GM21786 (cell line): ENCODE results near the gene ABHD12B.

ENCODE experiments used
- ATAC-seq: cut with Tn5 transposase; IDR thresholded peaks from one replicate; pipeline ENCODE4 v1.9.1; 2021; ENCODE audit not compliant: unreplicated experiment

The ABHD12B gene

DNA sequence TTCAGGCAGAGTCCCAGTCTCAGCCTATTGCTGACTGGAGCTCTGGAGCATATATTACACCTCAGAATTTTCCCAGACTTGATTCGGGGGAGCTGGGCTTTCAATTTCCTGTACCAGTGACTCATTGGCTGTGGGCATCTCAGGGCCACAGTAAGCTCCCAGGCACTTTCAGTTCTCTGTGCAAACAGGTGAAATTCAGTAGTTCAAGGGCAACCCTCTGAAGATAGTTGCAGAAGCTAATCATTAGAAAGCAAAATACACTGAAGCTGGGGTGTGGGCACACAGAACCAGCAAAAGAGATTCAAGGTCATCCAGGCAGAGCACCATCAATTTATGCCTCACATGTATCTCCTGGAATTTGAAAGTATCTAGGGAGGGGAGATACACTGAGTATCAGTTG, 32.8 kb upstream of the ABHD12B start:
- ATAC-seq: peak; percentile 64

DNA sequence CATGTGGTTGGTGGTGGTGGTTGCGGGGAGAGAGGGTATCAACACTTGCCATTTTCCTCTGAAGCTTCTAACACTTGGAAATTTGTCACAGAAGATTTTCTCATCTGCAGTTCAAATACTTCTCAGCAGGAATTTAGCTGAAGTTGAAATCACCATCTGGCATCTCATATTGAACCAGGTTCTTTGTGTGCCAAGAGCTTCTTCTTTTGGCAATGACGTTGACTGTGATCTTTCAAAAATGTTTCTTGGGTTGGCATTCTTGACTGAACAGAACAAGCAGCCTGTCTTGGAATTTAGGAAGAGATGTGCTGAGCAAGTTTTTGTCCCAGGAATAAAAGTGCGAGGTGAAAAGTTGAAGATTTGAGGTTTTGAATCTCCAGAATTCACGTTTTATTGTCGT, 32.2 kb upstream of the ABHD12B start:
- ATAC-seq: no peak

DNA sequence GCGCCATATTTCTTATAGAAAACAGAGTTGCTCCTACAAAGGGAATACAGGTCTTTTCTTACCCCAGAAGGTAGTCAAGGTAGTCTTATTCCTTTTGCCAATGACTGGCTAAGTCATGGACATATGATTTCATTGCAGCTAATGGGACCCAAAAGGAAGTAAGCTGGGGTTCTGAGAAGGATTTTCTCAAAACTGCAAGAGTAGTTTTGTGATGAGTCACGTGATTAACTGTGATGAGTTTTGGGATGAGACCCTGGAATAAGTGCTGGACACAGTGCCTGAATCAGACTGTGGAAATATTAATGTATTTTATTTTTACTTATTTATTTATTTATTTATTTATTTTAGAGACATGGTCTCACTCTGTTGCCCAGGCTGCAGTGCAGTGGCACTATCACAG, 27.5 kb upstream of the ABHD12B start:
- ATAC-seq: no peak

DNA sequence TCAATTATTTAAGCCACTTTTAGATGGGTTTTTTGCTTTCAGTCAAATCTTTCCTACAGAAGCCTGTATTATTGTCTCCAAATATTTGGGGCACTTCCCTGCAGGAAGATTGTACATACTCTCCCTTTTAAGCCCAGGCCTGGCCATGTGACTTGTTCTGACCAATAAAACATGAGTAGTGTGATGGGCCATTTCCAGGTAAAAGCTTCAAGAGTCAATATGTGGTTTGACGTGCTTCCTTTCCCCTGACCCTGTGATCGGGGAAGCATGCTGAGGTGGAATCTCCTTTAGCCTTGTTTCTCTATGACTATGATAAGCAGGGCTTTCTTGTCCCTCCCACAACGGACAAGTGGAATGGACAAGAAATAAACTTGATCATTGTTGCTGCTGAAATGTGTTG, 26.7 kb upstream of the ABHD12B start:
- no peak for ATAC-seq

DNA sequence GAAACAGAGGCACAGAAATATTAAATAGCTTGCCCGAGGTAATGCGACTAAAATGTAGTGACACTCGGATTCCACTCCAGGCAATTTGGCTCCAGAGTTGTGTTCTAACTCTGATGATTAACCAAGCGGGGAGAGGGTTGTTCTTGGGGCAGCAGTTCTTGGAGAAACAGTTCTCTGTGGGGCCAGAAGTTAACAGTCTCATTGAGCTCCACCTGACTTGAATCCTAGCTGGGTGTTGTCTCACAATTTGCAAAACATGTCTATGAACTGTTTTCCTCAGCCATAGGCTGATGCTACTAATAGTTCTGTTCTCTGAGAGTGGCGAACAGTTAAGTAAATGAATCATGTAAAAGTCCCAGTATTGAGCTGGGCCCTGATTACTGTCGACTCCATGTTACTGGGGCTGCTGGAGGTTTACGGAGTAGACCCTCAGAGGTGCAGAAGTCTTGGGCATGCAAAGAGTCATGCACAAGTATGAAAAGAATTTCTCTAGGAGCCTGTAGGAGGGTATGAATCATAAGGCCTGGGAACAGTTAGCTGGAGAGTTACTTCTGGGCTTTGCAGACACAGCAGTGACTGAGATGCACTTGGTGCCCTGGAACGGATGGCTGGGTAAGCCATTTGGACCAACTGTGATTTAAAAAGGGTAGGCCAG, 25.5 kb upstream of the ABHD12B start:
- ATAC-seq: no peak

DNA sequence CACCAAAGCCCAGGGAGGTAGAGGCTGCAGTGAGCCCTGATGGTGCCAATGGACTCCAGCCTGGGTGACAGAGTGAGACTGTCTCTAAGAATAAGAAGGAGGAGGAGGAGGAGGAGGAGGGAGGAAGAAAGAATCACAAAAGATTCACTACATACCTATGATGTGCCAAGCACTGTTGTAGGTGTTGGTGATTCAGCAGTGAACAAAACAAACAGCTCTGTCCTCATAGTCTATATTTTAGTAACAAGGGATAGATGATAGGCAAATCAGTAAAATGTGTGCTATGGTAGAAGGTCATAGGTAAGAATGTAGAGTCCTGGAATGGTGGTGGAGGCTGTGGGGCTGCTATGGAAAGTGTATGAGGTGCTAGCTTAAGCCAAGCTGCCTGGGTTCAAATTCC, 18.0 kb upstream of the ABHD12B start:
- ATAC-seq: no peak

DNA sequence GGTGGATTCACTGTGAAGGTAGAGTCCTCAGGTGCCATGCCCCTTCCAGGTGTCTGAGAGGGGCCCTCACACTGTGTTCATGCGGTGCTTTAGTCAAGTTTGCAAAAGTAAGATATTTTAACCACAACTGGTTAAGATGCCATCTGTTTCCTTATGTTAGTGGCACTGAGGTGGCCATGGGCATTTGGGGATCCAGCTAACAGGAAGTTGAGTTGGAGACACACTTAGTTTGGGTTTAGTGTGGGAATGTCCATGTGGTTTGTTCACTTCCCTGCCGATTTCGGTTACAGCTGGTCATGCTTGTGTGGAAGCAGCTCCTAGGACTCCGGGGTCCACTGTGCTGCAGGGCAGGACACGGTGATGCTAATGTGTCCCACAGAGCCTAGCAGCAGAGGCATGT, 17.3 kb upstream of the ABHD12B start:
- no peak for ATAC-seq

DNA sequence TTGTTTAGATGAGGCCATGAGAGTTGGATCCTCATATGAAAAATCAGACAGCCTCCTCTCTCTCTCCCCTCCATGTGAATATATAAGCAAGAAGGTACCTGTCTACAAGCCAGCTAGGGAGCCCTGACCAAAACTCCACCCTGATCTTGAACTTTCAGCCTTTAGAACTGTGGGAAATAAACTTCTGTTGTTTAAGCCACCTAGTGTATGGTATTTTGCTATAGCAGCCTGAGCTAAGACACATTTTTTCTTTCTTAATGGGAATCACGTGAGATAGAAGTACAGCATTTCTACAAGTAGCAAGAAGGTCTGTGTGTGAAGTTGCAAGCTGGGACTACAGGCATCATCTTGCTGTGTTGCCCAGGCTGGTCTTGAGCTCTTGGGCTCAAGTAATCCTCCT, 16.3 kb upstream of the ABHD12B start:
- ATAC-seq: no peak

DNA sequence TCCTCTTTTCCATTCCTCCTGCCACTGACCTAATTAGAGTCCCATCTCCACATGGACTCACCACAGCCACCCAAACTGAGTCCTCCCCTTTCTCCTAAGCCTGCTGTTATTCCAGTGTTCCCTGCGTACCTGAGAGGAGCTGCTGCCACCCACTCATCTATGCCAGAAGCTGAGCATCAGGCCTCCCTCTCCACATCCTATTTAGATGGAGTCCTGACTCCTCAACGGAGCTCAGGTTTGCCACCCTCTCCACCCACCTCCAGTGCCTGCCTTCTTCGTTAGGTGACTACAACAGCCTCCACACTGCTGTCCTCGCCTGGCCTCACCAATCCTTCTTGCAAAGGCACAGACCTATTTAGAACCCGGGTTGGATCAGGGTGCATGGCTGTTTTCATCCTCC, 15.2 kb upstream of the ABHD12B start:
- ATAC-seq: no peak

DNA sequence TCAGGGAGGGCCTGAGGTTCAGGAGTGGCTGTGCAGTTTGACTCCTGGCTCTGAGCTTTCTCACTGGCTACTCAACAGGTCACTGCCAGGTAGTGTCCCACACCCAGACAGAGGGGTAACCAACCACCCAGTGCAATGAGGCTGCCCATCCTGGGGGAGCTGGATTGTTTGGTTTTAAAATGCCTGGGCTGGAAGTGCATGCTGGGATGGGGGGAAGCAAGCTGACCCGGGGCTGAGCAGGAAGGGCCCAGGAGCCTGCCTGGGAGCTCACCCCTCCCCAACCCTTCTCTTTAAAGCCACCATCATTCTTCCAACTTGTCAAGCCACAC, 12.6 kb upstream of the ABHD12B start:
- peak; percentile 7 for ATAC-seq

DNA sequence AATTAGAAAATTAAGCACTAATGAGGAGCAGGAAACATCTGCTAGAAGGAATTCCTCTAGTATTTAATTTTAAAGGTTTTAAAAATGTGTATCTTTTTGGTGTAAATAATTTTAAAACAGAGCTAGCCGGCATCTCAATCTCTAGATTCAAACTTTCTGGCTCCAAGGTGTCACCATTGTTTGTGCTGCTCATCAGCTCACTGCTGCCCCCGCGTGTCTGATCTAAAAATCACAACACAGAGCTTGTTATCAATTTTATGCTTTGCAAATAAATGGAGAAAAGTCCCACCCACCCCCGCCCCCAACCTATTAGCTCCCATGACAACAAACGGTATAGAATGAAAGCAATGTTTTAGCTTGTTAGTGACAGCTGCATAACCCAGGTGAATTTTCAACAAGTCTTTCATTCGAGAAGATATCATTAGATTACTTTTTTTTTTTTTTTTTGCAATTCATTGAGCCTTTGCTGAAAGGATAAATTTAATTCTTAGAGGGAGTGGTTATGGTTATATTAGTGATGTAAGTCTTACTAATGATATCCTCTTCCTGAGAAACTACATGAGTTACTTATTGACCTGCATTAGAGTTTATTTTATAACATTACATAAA, 11.3 kb upstream of the ABHD12B start:
- no peak for ATAC-seq

DNA sequence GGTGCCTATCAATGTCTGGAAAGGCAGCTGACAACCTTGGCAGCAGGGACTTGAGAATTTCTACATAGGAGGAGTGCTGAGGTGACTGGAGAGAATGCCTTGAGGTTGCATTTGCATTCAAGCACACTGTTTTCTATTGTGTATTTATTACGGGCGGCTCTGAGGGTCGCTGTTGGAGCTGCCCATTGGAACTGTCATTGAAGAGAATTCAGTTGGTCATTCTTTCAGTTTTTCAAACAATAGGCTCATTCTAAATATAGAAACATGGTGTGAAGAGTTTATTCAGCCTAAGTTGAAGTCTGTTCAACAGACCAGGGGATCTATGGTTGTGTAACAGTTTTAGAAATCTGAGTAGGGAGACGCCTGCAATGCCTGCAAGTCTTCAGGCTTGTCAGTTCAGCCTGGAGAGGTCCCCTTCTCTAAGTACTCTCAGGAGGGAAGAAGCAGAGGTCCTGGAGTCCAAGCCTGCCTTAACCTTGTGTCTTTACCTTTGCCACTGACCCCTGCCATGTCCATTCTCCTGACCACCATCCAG, 9.8 kb upstream of the ABHD12B start:
- no peak for ATAC-seq

DNA sequence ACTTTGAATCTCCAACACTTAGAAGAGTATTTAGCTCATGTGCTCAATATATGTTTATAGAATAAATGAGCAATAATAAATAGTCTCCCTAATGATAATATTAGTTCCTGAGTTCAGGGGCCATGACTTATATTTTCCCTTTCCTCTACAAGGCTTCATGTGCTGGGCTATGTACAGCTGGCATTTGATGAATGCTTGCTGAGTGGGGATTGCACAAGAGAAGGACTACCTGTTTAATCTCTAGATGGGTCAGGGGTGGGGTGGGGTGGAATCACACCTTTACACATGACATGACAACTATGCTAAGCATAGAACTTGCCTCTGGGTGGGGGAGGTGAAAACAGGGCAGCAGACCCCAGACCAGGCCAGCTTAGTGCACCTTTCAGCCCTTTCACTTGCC, 7.6 kb upstream of the ABHD12B start:
- ATAC-seq: no peak

DNA sequence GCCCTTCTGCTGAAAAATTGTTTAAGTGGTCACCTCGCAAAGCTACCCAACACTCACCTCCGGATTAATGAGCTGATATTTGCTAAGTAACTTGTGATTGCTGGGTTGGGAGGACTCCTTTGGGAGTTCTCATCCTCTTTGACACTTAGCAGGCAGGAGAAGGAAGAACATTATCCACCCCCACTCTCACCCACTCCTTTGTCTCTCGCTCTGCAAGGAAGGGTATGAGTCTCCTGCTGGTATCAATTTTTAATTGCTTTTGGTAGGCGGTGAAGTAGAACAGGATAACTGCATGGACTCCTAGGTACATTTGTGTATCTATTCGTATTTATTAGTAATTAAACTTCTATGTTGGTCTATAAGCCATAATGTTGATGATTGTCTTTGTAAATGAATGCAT, 6.9 kb upstream of the ABHD12B start:
- no peak for ATAC-seq

DNA sequence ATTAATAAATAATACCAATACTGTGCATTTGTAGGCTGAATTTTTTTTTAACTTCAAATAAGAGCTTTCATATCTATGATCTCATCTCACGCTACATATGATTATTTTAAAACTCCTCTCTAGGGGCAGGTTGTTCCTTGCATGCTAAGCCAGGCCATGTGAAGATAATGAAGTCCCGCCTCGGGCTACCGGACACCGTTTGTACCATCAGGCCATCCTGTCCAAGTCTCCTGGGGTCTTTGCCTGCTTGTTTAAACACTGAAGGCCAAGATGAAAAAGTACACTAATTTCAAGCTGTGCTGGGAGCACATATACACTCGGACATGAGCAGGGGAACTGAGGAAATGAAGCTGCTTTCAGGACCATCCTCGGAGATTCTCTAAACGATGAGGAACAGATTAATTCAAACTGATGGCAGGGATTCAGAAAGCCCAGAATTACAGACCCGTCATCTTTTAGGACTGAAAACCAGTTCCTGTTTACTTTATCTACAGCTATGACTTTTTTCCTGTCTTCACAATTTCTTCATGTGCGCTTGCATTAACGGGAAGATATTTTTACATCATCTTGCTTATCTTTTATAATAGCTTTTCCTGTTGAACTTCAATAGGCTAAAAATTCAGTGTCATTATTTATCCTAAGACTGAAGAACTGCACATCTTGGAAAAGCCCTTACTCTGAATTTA, 6.3 kb upstream of the ABHD12B start:
- ATAC-seq: no peak

DNA sequence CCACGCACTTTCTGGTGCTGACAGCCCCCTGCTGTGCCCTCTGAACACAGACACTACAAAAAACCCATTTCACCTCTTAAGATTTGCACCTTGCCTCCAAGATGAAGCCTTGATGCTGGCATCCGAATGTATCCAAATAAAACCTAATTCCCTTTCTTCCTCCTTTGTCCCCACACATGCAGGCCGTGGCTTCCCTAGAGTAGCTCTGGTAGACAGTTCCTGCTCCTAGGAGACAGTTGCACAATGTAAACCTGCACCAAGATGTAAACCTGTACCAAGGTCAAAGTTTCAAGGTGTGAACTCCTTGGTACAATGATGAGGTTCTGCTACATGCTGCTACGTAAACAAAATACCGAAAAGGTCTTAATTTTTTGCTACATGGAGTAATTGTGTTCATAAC, 625 bp upstream of the ABHD12B start:
- no peak for ATAC-seq

DNA sequence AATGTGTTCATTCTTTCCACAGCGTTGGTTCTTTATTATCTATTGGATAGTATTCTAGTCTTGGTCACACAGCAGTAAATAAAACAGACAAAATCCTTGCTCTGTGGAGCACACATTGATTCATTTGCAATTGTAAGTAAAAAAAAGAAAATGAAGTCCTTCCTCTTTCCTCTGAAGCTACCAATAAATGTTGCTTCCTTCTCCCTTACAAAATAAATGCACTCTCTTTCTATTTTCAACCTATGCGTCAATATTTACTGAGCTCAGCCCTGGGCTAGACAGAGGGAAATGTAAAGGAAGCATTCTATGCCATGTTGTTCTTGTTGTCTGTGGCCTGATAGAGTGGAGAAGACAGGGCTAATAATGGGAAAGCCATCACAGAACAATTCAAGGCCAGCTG, 2.9 kb downstream of the ABHD12B start:
- ATAC-seq: no peak

DNA sequence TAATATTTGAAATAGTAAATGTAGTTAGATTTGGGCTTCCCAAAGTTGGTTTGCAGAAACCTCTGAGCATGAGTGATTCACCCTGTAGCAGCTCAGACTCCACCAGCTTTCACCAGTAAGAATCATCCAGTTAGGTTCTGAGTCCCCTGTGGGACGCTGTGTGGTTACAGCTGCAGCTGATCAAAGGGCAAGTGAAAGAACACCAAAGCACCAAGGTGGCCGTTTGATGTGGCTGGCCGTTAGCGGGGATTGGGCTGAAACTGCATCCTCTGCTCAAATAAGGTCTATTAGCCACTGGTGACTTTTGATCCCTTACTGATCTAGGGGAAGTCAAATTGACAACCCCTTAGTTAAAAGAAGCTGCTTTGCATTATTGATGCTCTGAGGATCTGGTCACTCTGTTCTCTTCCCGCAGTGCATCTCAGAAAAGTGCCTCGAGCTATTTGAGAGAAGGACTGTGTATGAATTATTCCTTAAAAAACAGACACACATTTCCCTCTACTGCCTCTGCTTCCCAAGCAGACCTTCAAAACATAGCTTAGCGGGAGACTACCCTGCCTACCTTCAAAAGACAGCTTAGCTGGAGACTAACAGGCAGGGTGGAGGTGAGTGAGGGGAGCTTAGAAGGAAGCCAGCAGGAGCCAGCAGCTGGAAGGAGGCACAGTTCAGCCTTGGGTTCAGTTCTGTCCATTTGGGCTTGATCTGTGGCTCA, 3.7 kb downstream of the ABHD12B start:
- peak; percentile 98 for ATAC-seq

DNA sequence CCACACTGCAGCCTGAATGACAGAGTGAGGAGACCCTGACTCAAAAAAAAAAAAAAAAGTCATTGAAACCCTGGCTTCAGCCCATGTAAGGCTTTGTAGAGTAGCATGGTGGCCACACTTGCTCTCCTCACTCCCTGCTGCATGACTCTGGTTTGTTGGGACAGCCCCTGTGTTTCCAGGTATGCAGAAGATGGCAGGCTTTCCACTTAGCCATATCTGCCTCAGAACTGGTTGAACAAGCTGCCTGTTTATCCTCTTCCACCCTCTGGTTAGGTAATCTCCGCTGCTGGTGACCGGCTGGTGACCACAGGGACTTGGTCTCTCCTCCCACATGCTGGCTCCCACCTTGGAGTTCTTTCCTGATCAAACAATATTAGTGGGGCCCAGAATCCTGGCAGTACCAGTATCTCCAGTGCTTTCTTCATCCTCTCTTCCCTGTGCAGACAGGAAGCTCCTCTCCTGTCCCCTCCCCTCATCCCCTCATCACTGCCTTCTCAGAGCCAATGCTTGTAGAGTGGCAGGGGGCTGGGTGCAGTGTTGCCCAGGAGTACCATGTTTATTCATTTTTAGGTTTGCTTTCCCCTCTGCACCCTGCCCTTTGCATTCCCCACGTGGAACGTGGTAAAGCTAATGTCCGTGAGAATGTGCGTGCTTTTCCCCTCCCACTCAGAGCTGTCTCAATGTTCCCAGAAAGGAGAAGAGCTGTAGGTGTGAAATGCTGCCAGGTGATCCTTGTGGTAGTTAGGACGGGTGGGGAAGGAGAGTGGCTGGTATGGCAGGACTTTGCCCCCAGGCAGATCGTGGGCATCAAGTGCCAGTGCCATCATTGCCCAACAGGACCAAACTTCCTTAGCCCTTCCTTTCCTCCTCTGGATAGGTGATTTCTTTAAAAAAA, 11.3 kb downstream of the ABHD12B start:
- ATAC-seq: no peak

DNA sequence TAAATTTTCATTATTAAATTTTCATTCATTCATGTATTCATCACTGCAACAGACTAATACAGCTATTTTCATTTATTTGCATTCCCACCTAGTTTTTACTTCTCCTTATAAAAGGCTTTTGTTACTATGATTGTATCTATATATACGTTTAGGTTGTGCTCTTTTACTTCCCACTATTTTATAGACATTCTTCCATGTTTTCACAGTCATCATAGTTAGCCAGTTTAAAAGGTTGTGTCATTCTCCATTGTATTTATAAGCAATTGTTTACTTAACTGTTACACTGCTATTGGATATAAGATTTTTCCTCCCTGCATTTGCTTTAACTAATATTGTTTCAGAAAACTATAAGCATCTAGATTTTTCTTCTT, 12.0 kb downstream of the ABHD12B start:
- ATAC-seq: no peak

DNA sequence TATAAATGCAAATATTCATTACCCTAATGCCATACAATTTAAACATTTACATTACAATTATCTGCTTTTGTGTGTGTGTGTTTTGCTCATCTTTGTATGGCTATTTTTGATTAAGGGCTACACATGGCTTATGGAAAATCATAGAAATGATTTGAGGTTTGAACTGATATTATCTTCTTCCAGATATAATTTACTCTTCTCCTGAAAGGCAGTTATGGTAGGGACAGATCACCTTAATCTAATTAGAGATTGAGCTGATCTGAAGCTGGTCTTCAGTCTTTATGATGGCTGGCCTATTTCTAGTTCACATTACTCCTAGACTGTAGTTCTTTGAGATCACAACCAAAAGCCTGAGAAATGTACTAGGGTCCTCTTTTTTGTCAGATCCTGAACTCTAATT, 15.6 kb downstream of the ABHD12B start:
- ATAC-seq: no peak
